NCI-H82 treated with DMSO at 0.1 percent for 48 hours (cell line): Measurements from ENCODE around the gene HK3.

ENCODE experiments used
- DNase-seq: peaks from one replicate; lab custom pipeline; 2025; ENCODE audit not compliant: unreplicated experiment; lab: John Stamatoyannopoulos, UW

HK3 gene

GRCh38 chr5:176851871-176852658 lies 47.1 kb downstream of the HK3 start:
- DNase-seq: no peak

GRCh38 chr5:176851380-176851779 lies 47.8 kb downstream of the HK3 start:
- no peak for DNase-seq

DNA sequence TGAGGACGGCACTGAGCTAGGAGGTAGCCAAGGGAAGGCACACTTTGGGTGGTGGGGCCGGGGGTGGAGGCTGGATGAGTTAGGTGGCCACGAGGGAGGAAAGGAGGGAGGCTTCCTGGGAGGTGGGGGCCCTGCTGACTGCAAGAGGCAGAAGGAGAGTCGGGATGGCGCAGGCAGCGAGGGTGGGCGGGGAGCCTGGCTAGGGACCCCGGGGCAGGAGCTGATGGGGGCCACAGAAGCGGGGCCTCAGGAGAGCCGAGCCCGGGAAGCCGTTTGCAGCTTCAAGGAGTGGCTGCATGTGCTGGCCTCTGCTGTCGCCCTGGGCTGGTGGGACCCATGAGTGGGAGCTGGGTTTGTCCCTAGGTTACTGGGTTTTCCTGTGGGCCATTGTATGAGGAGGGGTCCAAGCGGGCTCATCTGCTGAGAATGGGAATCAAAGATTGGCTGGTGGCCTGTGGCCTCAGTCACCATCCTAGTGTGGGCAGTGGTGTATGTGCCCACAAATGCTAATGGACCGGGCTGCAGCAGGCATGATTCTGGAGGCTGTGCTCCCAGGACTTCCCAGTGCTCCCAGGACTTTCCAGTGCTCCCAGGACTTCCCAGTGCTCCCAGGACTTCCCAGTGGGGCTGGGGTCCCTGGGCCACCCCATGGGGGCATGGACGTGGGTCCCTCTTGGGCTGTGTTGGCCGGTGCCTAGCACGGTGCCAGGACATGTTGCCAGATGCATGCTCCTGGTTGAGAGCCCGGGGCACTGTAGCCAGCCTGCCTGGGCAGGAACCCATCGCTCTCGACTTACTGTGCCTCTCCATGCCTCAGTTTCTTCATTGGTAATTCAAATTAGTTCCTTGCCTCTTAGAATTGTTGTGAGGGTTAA lies 48.5 kb downstream of the HK3 start:
- no peak for DNase-seq

- no peak for DNase-seq
These were observed 49.4 kb downstream of the HK3 start for GRCh38 chr5:176849611-176850227.

DNA sequence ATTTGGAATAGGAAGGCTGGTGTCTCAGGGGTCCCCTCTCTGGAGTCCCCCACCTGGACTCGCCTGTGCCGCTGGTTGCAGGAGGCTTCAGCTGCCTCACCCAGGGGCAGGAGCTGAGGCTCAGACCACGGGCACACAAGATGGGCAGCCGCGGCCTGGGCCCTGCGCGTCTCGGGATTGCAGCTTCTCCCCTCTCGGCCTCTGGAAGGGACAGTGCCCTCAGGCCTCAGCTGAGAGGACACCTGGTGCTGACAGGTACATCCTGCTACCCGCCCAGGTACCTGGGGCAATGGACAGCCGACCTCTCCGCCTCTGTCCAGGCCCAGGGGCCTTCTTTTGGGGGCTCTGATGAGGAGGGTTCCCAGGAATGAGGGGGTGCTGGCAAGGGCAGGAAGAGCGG lies 50.5 kb downstream of the HK3 start:
- no peak for DNase-seq

DNA sequence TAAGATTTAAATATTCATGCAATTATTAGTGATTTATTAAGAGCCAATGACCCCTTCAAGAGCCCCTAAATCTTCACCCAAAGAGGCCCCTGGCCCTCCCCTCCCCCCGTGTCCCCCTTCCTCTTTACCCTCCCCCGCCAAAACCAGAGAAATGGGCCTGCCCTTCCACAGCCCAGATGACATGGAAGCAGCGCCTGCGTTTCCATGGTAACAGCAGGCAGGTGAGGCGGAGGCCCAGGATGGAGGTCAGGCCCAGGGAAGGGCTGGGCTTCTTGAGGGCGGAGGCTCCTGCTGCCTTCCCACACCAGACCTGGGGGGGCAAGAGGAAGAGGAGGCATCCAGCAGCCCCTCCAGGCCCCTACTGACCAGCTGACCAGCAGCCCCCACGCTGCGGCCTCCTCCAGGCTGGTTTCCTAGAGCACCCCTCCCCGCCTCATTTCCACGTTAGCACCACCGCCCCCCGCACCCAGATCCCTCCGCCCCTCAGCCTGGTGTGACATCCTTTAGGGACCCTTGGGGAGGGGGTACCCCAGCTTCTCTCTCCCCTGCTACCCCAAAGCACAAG lies 51.3 kb downstream of the HK3 start:
- DNase-seq: no peak

- DNase-seq: no peak
These were observed 52.0 kb downstream of the HK3 start for GRCh38 chr5:176847148-176847547.

DNA sequence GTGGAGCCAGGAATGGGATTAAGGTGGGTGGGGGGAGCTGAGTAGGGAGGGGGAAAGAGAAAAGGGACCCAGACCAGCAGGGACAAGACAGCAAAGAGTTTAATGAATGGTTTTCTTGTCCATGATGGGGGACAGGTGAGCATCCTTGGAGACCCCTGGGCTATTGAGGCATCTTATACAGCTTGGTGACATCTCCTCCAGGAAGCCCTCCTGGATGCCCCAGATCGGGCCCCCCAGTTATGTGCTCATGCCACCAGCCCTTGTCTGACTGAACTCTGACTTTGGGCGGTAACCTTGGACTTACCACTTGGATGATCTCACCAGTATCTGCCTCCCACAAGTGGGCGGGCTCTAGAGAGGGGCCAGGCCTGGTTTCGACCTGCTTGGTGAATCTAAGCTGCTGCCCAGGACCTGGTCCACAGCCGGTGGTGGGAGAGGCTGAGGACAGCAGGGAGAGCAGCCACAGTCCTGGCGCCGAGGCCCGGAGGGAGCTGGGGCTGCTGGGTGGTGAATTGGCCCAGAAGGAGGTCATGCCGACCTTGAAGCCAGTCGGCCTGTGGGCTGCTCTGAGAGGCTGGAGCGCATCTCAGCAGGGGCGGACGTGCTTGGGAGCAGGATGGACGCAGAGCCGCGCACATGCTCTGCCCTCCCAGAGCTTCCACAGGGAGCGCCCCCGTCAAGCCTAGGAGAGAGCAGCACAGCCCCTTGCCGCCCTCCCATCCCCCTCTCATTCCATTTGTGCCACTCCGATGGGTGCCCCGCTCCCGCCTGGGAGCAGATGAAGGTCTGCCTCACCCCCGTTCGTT lies 52.6 kb downstream of the HK3 start:
- DNase-seq: no peak

DNA sequence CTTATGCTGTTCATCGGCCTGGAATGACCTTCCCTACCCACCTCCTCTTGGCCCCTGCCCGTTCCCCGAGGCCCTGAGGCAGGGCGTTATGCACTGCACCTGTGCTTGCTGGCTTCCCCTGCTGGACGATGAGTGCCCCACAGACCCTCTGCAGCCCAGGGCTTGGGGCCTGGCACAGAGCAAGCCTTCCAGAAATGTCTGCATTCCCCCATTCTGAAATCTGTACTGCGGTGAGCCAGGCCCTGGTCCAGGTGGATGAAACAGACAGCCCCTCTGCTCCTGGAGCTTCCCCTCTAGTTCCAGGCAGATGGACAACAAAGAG lies 53.8 kb downstream of the HK3 start:
- DNase-seq: no peak

- DNase-seq: peak; percentile 72
These were observed 54.3 kb downstream of the HK3 start for GRCh38 chr5:176844706-176845391.

- no peak for DNase-seq
These were observed 54.9 kb downstream of the HK3 start for GRCh38 chr5:176844281-176844680.

- peak; percentile 3 for DNase-seq
These were observed 55.5 kb downstream of the HK3 start for GRCh38 chr5:176843673-176844072.

- DNase-seq: no peak
These were observed 61.4 kb downstream of the HK3 start for GRCh38 chr5:176837707-176838115.

DNA sequence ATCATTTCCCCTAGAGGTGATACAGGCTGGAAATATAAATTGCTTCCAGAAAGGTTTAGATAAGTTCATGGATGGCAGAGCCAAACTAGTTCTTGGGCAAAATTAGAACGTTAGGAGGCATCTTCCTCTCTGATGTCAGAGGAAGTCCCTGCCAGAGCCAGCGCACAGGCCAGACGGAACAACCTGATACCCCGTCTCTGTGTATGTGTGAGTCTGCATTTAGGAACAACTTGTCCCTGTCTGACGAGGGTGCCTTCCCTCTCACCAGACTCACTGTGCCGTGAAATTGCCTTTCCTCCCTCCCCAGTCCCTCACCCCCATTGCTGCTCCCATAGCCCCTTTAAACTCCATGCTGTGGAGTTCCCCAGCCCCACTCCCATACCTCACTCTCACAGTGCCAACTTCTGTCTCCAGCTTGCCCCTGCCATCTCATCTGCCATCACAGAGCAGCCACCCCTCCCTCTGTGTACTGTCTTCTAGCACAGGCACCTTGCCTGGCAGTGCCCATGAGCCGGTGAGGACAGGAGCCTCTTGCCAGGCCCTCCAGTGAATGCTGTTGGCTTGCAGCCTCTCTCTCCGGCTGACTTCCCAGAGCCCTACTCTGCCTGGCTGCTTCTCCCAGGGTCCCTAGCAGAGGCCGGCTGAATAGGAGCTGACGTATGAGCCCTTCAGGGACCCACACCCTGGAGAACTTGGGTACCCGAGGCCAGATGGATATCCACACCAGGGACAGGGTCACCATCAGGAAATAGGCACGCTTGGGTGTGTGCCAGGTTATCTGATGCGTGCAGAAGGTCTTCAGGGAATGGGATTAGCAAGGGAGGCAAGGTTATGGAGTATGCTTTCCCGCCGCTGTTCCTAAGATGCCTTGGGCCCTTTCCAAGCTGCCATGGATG lies 62.1 kb downstream of the HK3 start:
- peak; percentile 50 for DNase-seq

DNA sequence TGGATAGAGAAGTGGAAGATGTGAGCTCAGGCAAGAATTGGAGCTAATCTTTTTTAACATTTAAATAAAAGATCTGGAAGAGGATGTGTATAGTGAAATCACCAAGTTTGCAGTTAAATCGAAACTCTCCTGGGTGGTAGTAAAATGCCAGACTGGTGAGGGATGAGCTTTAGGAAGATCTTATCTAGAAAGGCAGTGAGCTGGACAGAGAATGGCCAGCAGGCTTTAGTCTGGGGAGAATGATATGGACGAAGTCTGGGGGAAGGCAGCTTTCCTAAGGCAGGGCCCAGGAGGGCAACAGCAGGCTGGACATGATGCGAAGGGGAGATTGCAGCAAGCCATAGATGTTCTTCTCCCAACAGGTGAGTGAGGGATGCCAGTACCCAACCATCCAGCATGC lies 63.2 kb downstream of the HK3 start:
- DNase-seq: no peak

DNA sequence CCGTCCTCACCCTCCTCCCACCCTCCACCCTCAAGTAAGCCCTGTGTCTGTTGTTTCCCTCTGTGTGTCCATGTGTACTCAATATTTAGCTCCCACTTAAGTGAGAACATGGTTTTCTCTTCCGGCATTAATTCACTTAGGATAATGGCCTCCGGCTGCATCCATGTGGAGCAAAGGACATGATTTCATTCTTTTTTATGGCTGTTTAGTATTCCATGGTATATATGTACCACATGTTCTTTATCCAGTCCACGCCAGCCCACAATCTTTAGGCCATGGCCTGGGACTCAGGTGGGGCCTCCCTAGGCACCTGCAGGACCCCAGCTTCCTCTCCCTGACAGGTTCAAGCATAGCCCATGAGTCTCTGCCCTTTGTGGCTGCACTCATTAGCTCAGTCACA lies 65.9 kb downstream of the HK3 start:
- DNase-seq: no peak

DNA sequence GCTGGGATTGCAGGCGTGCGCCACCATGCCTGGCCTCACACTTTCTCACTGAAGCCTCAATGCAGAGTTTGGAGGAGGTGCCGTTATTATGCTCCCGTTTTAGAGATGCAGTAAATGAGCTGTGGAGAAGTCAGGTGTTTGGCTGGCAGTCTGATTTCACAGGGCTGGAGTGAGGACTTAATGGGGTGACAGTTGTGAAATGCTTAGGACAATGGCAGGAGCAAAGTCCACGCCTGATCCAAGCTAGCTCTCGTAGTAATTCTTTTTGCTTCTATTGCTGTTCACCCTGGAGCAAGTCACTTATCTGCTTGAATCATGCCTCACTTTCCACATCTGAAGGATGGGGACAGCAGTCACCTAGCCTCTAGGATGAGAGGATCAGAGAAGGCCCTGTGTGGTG lies 67.0 kb downstream of the HK3 start:
- no peak for DNase-seq

DNA sequence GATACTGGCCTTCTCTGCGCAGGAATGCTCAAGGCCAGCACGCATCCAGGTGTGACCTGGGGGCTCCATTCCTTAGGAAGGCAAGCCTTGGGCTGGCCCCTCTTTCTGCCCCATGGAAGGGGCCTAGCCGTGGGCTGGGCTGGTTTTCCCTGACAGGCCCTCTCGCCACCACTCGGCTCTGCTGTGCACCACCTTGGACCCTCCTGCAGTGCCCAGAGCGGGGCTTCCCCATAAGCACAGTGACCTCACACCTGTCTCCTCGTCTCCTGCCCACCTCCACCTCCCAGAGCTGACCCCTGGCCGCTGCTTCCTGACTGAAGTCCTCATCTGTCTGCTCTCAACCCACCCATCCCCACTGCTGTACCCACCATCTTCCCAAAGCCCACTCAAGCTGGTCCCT lies 67.7 kb downstream of the HK3 start:
- DNase-seq: no peak

DNA sequence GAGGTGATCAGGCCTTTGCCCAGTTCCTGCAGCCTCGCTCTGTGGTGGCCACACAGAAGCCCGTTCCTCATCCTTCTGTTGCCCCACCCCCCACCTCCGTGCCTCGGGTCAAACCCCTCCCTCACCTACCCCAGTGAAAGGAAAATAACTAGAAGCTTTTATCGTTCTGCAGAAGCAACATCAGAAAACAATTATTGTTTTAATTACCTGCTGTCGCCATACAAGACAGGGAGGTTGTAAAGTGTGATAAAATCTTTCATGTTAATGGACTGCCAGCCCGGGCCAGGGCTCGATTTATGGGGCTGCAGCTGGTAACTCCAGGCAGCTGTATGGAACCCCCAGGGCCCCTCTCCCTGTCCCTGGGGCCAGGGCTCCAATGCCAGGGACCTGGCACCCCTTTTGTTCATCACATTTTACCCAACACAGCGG lies 68.1 kb downstream of the HK3 start:
- no peak for DNase-seq
